Colon (tissue), 2 donors: Measurements from ENCODE around the gene TAMM41.
"Not testable (repeated sequence)": the region's sequence is repeated elsewhere in the genome, so short reads cannot be mapped to it uniquely, and the experiment has no call there.

Experiments used
- FAIRE-seq: peaks from 2 replicates; lab custom pipeline; 2012; peaks lifted over from hg19 to GRCh38; lab: Jason Lieb, UNC
- donor health status: control.
- donor health status: control.

TAMM41 gene

DNA sequence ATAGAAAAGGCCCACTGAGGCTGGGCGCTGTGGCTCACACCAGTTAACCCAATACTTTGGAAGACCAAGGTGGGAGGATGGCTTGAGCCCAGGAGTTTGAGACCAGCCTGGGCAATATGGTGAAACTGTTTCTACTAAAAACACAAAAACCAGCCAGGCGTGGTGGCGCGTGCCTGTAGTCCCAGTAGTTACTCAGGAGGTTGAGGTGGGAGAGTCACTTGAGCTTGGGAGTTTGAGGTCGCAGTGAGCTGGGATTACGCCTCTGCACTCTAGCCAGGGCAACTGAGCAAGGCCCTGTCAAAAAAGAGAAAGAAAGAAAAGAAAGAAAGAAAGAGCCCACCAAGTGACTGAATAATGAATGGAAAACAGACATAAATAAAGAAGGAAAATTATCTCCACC is 32.0 kb downstream of the TAMM41 start:
- no peak for FAIRE-seq

DNA sequence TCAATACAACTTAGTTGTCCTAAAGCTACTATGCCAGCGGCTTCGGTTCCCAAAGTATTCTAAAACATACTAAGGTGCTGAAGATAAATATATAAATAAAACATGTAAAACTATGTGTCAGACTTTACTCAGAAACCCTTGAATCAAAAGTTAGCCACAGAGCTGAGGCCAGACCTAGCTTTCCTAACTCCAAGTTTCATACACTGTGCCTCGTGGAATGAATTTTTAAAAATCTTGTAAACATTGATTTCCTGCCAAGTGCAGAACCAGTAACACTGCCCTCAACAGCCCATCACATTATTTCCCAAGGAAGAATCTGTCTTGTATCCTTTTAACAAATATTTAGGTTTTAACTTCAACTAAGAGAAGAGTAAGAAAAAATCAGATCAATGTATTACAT is 36.4 kb downstream of the TAMM41 start:
- no peak for FAIRE-seq

DNA sequence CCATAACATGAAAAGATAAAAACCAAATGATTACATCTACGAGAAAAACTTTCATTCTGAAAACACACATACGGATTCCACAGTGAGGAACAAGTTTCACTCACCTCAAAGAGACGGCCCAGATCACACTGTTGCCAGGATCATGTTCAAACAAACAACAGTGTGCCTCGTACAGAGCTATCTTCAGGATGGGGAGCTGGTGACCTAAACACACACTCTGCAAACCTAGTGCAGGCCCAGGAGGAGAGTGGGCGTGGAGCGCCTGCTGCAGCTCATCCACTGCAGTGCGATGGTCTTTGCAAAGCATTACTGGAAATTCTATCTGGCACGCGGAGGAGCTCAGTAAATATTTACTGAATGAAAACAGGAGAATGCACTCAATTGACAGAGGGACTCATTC is 38.5 kb downstream of the TAMM41 start:
- no peak for FAIRE-seq

DNA sequence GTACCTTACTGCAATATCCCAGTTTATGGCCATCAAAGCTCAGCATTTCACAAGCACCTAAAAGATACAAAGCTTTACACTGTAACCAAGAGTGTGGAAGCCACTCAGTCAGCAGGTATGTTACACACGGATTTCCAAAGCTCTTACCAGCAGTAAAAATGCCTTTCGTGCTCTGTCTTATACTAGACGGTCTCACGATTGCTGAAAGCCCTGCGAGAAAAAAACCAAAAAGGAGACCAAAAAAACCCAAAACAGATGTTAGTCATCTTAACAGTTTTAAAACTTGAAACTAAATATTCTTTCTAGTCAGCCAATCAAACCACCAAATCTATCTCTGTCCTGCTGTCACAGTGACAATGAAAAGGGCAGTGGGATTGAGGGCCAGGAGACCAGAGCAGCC is 39.0 kb downstream of the TAMM41 start:
- FAIRE-seq, result no peak

DNA sequence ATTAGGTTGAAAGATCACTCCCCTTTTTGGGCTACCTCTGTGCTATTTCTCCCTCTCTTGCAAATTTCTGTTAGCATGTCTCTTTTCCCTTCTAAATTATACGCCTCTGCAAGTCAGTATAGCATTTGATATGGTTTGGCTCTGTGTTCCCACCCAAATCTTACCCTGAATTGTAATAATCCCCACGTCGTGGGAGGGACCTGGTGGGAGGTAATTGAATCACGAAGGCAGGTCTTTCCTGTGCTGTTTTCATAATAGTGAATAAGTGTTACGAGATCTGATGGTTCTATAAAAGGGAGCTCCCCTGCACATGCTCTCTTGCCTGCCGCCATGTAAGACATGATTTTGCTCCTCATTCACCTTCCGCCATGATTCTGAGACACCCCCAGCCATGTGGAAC is 41.0 kb downstream of the TAMM41 start:
- FAIRE-seq, result no peak

DNA sequence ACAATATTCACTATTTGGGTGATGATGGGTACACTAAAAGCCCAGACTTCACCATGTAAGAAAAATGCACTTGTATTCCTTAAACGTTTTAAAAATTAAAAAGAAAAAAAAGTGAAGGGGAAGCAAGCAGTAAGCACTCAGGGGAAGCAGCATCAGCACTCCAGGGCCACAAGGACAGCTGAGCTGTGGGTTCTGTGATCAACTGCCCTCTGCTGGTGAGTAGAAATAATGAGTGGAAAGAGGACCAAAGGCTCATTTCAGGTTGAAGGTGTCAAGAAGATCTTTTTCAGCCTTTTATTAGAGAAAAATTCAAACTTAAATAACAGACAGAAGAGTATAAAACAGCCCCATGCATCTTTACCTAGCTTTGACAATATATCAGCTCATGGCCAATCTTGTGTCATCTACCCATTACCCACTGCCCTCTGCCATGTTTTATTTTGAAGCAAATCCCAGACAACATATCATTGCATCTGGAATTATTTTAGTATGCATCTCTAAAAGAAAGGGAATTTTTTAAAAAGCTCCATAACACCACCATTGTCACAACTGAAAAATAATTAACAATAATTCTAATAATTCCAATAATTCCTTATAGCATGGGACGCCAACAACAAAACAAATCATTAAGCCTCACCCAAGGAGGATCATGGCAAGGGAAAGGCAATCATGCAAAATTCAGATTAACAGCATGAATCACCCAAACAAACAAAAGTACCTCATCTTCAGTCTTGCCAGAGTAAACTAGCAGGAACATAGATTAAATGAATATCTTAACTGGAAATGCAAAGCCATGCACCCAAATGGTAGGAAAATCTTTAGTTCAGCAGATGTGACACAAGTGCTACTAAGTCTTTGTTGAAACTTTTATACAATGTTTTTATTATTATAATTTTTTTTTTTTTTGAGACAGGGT is 42.5 kb downstream of the TAMM41 start:
- no peak for FAIRE-seq

DNA sequence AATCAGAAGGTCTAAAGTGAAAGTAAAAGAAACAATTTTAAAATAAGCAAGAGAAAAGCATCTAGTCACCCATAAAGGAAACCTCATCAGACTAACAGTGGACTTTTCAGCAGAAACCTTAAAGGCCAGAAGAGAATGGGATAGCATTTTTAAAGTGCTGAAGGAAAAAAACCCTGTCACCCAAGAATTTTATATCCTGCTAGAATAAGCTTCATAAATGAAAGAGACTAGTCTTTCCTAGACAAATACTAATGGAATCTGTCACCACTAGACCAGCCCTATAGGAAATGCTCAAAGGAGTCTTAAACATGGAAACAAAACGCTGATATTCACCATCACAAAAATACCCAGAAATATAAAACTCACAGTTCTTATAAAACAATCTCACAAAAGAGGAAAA is 46.9 kb downstream of the TAMM41 start:
- no peak for FAIRE-seq

DNA sequence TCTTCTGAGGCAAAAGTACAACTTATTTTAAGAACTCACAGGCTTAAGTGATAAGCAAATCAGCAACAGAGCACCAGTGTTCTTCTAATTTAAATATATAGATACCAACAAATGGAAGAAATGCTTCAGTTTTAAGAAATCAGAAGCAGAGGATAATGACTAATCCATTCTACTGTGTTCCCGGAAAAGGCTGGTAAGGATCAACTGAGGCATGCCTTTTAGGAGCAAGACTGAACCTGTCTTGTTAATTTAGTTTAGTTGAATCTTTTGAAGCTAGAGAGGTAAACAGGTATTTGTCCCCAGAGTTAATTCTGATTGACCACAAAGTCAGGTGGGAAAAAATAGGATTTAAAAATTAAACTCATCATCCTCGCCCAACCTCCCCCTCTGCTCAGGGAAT is 51.8 kb downstream of the TAMM41 start:
- no peak for FAIRE-seq

DNA sequence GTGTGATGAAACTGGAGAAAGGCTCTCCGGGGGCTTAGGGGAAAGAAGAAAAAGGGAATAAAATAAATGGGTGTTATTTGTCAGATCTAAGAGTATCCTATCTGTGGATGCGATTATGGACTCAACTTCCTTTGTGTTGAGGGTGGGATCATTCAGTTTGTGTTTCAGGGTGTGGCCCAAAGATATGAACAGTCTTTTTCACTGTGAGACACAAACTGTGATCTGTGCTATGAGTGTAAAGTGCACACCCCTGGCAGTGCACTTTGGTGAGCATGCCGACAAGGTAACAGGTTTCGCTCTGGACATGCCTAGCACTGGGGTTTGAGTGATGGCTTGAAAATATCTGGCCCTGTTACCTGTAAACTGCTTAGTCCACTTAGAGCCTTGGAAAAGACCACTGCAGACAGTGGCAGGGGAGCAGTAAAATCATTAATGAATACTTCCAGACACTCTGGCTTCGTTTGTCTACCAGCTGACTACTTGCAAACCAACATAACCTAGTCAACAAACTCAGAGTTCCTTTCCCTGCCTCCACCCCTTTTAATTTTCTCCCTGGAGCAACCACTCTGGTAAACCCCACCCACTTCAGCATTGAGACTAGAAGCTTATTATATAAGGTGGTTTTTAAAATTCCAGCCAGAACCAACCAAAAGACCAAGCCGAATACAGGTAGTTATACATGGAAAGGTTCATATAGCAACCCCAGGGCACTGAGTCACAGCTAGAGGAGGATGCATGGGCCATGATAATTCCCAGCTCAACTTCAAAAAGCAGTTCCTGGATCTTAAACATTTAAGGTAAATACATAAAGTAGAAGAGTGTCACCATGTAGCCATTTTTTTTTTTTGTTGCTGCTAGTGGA is 55.1 kb downstream of the TAMM41 start:
- no peak for FAIRE-seq

DNA sequence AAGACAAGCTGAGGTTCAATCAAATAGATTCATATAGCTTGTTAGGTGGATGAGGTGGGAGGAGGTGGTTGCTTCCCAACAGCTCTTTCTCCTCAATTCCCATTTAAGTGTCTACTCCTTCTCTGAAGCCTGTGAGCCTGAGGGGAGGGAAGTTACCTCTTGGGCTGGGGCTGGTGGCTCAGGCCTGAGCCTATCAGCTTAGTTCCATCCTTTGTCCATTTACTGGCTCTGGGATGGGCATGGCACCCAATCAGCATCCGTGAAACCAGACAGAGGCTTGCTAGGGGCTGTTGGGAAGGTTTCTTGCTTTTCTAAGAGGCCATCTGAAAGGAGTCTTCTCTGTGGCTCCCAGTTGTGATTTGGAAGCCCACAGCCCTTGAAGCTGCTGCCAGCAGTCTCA is 57.3 kb downstream of the TAMM41 start:
- no peak for FAIRE-seq

DNA sequence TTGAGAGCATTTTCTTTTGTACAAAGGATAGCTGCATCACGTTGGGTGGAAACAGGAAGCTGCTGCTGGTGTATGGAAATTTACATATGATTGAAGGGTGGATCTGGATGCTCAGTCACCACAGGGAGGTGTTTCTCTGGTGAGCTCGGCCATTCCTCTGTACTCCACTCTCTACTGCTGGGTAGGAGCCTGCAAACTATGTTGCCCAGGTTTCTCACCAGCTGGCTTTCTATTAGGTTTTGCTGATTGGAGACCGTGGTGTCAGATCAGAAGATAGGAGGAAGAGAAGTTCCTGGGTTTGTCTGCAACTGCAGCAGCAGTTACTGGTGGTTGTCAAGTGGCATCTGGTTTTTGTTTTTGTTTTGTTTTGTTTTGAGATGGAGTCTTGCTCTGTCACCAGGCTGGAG is 61.7 kb downstream of the TAMM41 start:
- no peak for FAIRE-seq

DNA sequence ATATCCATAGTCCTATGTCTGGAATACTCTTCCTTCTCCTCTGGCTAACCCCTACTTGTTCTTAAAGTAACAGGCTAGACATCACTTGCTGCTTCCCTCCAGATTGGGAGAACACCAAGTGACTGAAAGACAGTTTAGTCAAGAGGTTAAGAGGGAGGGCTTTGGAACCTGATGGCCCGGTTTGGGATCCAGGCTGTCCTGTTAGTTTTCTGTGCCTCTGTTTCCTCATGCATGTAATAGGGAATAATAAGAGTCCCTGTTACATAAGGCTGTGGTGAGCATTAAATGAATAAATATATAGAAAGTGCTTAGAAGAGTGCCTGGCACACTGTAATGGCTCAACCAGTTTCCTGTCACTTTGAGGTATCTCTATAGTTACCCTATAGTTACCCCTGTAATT is 66.3 kb downstream of the TAMM41 start:
- FAIRE-seq, result no peak

DNA sequence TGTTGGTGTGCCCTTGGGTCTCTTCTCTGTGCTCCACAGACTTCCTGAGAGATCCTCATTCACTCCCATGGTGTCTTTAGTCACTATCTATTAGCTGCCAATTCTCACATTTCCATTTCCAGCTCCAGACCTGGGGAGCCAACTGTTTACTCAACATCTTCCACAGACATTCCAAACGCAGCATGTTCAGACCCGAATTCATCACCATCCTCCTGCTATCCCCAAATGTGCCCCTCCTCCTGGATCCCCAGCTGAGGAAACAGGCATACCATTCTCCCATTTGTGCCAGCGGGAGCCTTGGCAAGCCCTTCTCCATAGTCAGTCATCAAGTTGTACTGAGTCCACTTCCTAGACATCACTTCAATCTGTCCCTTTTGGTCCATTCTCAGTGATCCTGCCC is 67.1 kb downstream of the TAMM41 start:
- FAIRE-seq, result no peak

DNA sequence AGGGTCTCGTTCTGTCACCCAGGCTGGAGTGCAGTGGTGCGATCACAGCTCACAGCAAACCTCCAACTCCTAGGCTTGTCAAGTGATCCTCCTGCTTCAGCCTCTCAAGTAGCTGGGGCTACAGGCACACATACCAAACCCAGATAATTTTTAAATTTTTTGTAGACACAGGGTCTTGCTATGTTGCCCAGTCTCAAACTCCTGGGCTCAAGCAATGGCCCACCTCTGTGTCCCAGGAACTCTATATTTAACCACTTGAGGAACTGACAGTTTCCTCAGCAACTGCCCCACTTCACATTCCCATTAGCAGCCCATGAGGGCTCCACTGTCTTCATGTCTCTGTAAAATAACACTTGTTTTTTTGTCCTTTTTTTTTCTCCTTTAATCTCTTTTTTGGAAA is 68.4 kb downstream of the TAMM41 start:
- FAIRE-seq, result no peak

DNA sequence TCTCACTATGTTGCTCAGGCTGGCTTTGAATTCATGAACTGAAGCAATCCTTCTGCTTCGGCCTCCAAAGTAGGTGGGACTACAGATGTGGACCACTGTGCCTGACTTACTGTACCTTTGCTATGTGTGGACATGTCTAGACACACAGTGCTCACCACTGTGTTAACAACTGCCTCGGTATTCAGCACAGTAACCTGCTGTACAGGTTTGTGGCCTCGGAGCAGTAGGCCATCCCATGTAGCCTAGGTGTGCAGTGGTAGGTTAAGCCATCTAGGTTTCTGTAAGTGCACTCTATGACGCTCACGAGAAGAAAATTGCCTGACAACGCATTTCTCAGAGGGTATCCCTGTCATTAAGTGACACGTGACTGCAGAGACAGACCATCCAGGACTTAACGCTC is 70.3 kb downstream of the TAMM41 start:
- FAIRE-seq, result no peak

DNA sequence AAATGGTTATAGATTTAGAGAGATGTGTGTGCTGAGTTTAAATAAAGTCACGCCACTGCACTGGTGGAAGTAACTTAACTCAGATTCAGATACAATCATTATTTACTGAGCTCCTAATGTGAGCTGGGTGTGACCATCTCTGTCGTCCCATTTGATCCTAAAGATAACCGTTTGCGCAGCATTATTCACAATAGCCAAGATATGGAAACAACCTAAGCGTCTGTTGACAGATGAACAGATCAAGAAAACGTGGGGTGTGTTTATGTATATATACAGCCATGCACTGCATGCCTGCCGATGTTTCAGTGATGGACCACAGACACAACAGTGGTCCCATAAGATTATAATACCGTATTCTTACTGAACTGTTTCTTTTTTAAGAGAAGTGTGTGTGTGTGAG is 71.2 kb downstream of the TAMM41 start:
- no peak for FAIRE-seq

DNA sequence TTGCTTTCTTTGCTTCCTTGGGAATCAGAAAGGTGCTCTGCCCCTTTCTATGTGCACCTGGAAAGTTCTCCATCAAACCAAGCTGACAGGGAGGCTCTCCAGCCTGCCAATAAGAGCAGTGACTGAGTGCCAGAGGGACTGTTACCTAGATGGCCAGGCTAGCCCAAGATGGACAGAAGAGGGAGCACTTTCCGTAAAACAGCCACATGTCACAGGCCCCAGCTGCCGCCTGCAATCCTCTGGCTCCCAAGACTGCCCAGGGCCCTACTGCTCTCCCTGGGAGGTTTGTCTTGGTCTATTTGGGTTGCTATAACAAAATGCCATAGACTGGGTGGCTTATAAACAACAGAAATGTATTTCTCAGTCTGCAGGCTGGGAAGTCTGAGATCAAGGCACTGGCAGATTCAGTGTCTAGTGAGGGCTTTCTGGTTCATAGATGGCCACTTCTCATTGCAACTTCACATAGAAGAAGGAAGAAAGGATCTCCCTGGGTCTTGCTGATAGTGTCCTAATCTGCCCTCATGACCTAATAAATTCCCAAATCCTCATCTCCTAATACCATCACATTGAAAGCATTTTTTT is 72.3 kb downstream of the TAMM41 start:
- FAIRE-seq, result no peak

DNA sequence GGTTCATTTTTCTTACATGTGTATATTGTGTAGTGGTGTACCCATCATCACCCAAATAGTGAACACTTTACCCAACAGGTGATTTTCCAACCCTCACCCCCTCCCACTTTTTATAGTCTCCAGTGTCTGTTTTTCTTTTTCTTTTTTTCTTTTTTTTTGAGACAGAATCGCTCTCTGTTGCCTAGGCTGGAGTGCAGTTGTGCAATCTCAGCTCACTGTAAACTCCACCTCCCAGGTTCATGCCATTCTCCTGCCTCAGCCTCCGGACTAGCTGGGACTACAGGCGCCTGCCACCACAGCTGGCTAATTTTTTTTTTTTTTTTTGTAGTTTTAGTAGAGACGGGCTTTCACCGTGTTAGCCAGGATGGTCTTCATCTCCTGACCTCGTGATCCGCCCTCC is 74.8 kb downstream of the TAMM41 start:
- FAIRE-seq, result not testable (repeated sequence)

DNA sequence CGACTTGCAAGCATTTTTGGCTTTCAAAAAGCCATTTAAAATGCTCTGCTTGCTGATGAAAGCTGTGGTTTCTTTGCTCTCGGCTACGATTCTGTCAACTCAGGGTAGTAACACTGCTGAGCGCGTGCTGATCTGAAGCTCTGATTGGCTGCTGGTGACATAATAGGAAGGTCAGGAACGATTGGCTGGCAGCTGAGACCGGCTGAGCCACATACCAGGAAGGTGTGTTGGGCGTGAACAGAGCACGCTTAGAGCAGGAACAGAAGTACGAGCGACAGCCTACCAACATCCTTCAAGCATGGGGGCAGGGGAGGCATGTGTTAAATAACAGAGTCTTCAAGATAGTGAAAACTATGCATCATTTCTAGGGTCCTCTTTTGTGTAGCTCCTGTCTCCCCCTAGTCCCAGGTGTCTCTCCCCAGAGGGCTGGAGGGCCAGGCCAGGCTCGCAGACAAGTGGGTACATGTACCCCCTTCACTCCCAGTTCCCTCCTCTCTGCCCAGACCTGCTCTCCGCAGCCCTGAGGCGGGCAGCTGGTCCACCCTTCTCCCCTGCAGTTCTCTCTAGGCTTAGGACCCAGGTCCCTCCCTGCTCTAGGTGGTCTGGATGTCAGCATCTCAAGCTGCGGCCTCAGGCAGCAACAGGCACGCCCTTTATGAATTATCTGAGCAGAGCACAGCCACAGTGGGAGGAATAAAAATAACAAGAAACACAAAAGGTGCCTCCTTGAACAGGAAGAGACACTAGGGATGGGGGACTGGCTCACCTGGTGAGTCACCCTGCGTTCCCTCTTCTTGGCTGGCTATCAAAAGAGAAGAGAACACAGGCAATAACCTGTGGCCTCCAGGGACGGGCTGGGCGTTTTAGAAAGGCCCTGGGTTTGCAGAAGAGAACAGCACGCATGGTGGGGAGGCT is 76.0 kb downstream of the TAMM41 start:
- no peak for FAIRE-seq

DNA sequence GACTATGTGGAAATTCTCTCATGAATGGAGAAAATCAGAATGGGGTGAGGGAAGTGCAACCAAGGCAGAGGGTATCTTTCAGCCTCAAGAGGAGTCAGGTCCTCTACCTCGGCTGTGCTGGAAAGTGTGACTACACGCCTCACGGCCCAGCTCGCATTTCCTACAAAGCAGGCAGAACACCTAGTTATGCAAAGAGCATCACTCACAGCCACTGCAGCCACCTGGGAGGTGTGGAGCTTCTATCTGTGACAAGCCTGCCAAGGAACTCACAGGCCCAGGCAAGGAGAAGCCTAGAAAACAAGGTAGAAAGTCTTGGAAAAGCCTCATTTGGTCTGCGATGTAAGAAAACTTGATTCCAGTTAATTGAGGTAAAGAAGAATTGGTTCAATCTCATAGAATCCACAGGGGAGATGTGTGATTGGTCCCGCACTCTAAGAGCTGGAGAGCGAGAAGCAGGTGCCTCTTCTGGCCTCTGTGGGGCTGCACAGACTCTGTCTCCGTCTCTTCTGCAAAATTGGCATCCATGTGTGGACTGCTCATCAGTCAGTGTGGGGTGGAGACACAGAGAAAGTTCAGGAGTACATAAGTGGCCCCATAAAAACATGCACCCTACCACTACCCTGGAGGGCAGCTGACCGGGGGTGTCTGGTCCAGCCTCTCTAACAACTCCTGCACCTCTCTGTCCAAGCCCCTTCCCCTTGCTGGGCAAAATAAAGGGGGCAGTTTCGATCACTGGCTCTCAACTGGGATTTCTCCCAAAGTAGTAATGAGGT is 76.8 kb downstream of the TAMM41 start:
- FAIRE-seq, result no peak

DNA sequence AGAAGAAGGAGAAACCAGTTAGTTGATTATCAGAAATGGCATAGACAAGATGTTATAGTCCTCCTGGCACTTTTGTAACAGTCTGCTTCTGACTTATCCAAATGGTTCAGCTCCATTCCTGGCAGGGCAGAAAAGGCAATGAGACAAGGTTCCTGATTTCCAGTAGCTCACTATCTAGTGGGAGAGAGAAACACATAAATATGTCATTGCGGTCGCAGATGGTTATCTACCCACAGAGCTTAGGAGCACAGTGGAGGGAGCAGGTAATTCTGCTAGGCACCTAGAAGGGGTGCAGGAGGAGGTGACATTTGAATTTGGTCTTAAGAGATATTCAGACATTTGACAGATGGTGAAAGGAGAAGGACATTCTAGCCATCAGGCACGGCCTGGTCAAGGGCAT is 78.1 kb downstream of the TAMM41 start:
- FAIRE-seq, result no peak
